ENCODE data around the gene ATP2B1.

- TF ChIP-seq CTCF (IDR thresholded peaks at IDR 0.05) (no peak), POLR2A (IDR thresholded peaks at IDR 0.05) (no peak)
These were observed 44.2 kb downstream of the ATP2B1 start for GRCh38 chr12:89664441-89664840.
